ENCODE measurements around the gene AP4B1. TPM values are rescaled to one million over a fixed set of nuclear protein-coding genes. Genes with fewer than 3 reads are reported as not detected.

Gene AP4B1
- total RNA-seq, 1 donor from 2014 or later, result 16.3 TPM

GRCh38 chr1:113947388-113948107 is 42.9 kb upstream of the AP4B1 start:
- ATAC-seq (peak in 1 of 2 donors; percentile 23), DNase-seq (no peak)
- H3K9me3 ChIP-seq, result no peaks in the 10 kb centered on the region
- no peaks in the 10 kb centered on the region for H3K27me3 ChIP-seq (ENCODE audit: low read depth)
- H3K4me3 ChIP-seq, result no peak overlapping the region
- H3K4me1 ChIP-seq, result peaks cover 53% of the 10 kb centered on the region
- H3K27ac ChIP-seq, result peak overlapping the region; percentile 48
- intact Hi-C loops (cut with DNase I), result no loop called here
- H3K36me3 ChIP-seq, result no peaks in the 10 kb centered on the region
- TF ChIP-seq CTCF (IDR thresholded peaks at IDR 0.05), result no peak

GRCh38 chr1:113946678-113947387 is 42.2 kb upstream of the AP4B1 start:
- intact Hi-C loops (cut with DNase I), result no loop called here
- TF ChIP-seq CTCF (IDR thresholded peaks at IDR 0.05), result no peak
- Histone ChIP-seq H3K27me3 (ENCODE audit: low read depth) (no peaks in the 10 kb centered on the region), H3K4me1 (peaks cover 58% of the 10 kb centered on the region), H3K27ac (peak overlapping the region; percentile 48), H3K9me3 (no peaks in the 10 kb centered on the region), H3K36me3 (peaks cover 5% of the 10 kb centered on the region), H3K4me3 (no peak overlapping the region)
- no peak for DNase-seq
- ATAC-seq, result peak in 1 of 2 donors; percentile 27

- no peak for DNase-seq
- ATAC-seq, result no peak
- intact Hi-C loops (cut with DNase I), result no loop called here
- peaks cover 13% of the 10 kb centered on the region for H3K36me3 ChIP-seq
- H3K9me3 ChIP-seq, result no peaks in the 10 kb centered on the region
- no peak overlapping the region for H3K27ac ChIP-seq
- no peak for TF ChIP-seq CTCF (IDR thresholded peaks at IDR 0.05)
- no peak overlapping the region for H3K4me3 ChIP-seq
- H3K4me1 ChIP-seq, result peaks cover 58% of the 10 kb centered on the region
- H3K27me3 ChIP-seq (ENCODE audit: low read depth), result no peaks in the 10 kb centered on the region
Observed at GRCh38 chr1:113946112-113946511, 41.5 kb upstream of the AP4B1 start.

- H3K4me1 ChIP-seq, result peaks cover 62% of the 10 kb centered on the region
Observed at GRCh38 chr1:113945329-113945728, 40.7 kb upstream of the AP4B1 start.

More at GRCh38 chr1:113945329-113945728, 40.7 kb upstream of the AP4B1 start:
- DNase-seq (no peak), ATAC-seq (no peak)
- intact Hi-C loops (cut with DNase I), result no loop called here
- no peak overlapping the region for H3K4me3 ChIP-seq
- no peaks in the 10 kb centered on the region for H3K27me3 ChIP-seq (ENCODE audit: low read depth)
- peaks cover 21% of the 10 kb centered on the region for H3K36me3 ChIP-seq
- no peak for TF ChIP-seq CTCF (IDR thresholded peaks at IDR 0.05)
- H3K9me3 ChIP-seq, result no peaks in the 10 kb centered on the region
- no peak overlapping the region for H3K27ac ChIP-seq

Data from lower lobe of right lung (tissue), 2 donors.